Pancreas (tissue), 10 donors: ENCODE results near the gene LCORL. TPM values are rescaled to one million over a fixed set of nuclear protein-coding genes. Genes with fewer than 3 reads are reported as not detected.

ENCODE experiments used
- ATAC-seq, 4 donors: fragments of 200-7000 bp; cut with Tn5 transposase; one replicate each; pipeline versions ENCODE4 v1.8.0 to v1.9.1; 2020; ENCODE audit warnings: mild to moderate bottlenecking in 4 of 4, moderate library complexity in 4 of 4
- DNase-seq, 6 donors: peaks; one replicate each; pipeline ENCODE4 v3.0.0-alpha.2; 2020
- FAIRE-seq: peaks from 2 replicates; lab custom pipeline; 2012; peaks lifted over from hg19 to GRCh38; lab: Jason Lieb, UNC
- H3K27ac ChIP-seq, 4 donors: fragments of 200-600 bp; sonication (generic); 1 replicate in 3 of 4; 2 replicates in 1 of 4; pipeline versions ENCODE4 v1.5.0 to v1.8.0; 2020
- H3K27me3 ChIP-seq, 4 donors: fragments of 200-600 bp; one replicate each; pipeline ENCODE4 v1.8.0; 2021
- H3K36me3 ChIP-seq, 3 donors: fragments of 200-600 bp; sonication (generic) in 1 of 3; one replicate each; pipeline versions ENCODE4 v1.5.0 to v1.8.0; 2020 to 2021
- H3K4me1 ChIP-seq, 3 donors: fragments of 200-600 bp; one replicate each; pipeline ENCODE4 v1.8.0; 2021
- H3K4me3 ChIP-seq, 4 donors: fragments of 200-600 bp; sonication (generic) in 2 of 4; one replicate each; pipeline versions ENCODE4 v1.5.0 to v1.8.0; 2020 to 2021
- H3K9me3 ChIP-seq, 4 donors: fragments of 200-600 bp; one replicate each; pipeline ENCODE4 v1.8.0; 2021
- CTCF ChIP-seq, 4 donors: fragments of 200-600 bp; sonication (generic) in 3 of 4; IDR thresholded peaks; one replicate each; pipeline versions ENCODE4 v1.5.0 to v1.8.0; 2021; ENCODE audit warnings: antibody characterized with exemption in 4 of 4
- WGBS, 2 donors: extraction: QIAGEN DNeasy Blood & Tissue Kit; methylation state at CpG; one replicate each; pipeline ENCODE4 v1.1.7; 2013; 5-methylcytosine and 5-hydroxymethylcytosine counted together
- intact Hi-C, 3 donors: fragments of 100-400 bp; cut with DNase I; formaldehyde crosslinking; loops; one replicate each; pipeline versions ENCODE4 v1.11.1 to v1.14.2; 2022
- polyA plus RNA-seq, 2 donors: library from polyadenylated mRNA; stranded (reverse); fragments of 200-250 nt; gene quantifications; one replicate each; pipeline ENCODE4 v1.2.3, GENCODE V29; 2013
- total RNA-seq, 6 donors: library from RNA; stranded (reverse); fragmentation: NEBNext Ultra II Directional in 4 of 6; extraction: Animal tissue kit (Norgen Biotek cat#: 25700) in 4 of 6; gene quantifications; one replicate each; pipeline versions ENCODE4 v1.2.1 to v1.2.4, GENCODE V29; 2021 to 2023
- donor health status: healthy with polysubstance abuse.
- donor health status: DM: no; HTN: no; CAD: no; lungs with moderate emphysema.
- donor health status: DM: no; HTN: no; CAD: no.
- donor health status: control.
- donor health status: control.
- donor health status: Bipolar disorder and iron deficiency.
- donor health status: DM: yes; HTN: yes; CAD: no.
- donor health status: DM: no; HTN: no; CAD: no.
- donor health status: DM: no; HTN: no; CAD: no.
- donor health status: DM: yes; HTN: yes; CAD: no.

The LCORL gene
- total and polyA plus RNA-seq, 8 donors, result 1.7 to 11.8 (median 5.3) TPM

GRCh38 chr4:17933126-17933525 is 88.4 kb downstream of the LCORL start:
- intact Hi-C loops, result no loop called here
- no peak overlapping the region for H3K4me3 ChIP-seq
- TF ChIP-seq CTCF (IDR thresholded peaks at IDR 0.05), result no peak
- H3K9me3 ChIP-seq, result peaks cover 0 to 2% (median 0%) of the 10 kb centered on the region in 4 donors
- no peaks in the 10 kb centered on the region for H3K27me3 ChIP-seq
- no peaks in the 10 kb centered on the region for H3K36me3 ChIP-seq
- ATAC-seq (no peak), DNase-seq (no peak), FAIRE-seq (peak; percentile 13)
- H3K4me1 ChIP-seq, result no peaks in the 10 kb centered on the region
- H3K27ac ChIP-seq, result no peak overlapping the region

- intact Hi-C loops, result no loop called here
- ATAC-seq (no peak), FAIRE-seq (no peak), DNase-seq (no peak)
- Histone ChIP-seq H3K36me3 (no peaks in the 10 kb centered on the region), H3K4me3 (no peak overlapping the region), H3K27me3 (no peaks in the 10 kb centered on the region), H3K27ac (no peak overlapping the region), H3K9me3 (peaks cover 0 to 2% (median 0%) of the 10 kb centered on the region in 4 donors), H3K4me1 (no peaks in the 10 kb centered on the region)
- WGBS, 2 donors, result 65 to 67% methylated on average over 3 of the region's 3 CpGs
- no peak for TF ChIP-seq CTCF (IDR thresholded peaks at IDR 0.05)
Measured at GRCh38 chr4:17932041-17932440, 89.5 kb downstream of the LCORL start.

GRCh38 chr4:17930256-17930655 is 91.3 kb downstream of the LCORL start:
- no peak overlapping the region for H3K27ac ChIP-seq
- H3K9me3 ChIP-seq, result peaks cover 0 to 2% (median 0%) of the 10 kb centered on the region in 4 donors
- ATAC-seq (no peak), DNase-seq (no peak), FAIRE-seq (no peak)
- H3K36me3 ChIP-seq, result no peaks in the 10 kb centered on the region
- no peak for TF ChIP-seq CTCF (IDR thresholded peaks at IDR 0.05)
- no peak overlapping the region for H3K4me3 ChIP-seq
- H3K27me3 ChIP-seq, result no peaks in the 10 kb centered on the region
- WGBS, 2 donors, result 94 to 97% methylated on average over 3 of the region's 3 CpGs
- intact Hi-C loops, result no loop called here
- H3K4me1 ChIP-seq, result no peaks in the 10 kb centered on the region

DNA sequence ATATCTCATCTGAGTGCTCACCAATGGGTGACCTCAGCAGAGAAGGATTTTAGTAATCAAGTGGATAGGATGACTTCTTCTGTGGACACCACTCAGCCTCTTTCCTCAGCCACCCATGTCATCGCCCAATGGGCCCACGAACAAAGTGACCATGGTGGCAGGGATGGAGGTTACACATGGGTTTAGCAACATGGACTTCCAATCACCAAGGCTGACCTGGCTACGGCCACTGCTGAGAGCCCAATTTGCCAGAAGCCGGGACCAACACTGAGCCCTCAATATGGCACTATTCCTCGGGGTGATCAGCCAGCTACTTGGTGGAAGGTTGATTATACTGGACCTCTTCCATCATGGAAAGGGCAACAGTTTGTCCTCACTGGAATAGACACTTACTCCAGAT is 97.4 kb downstream of the LCORL start:
- intact Hi-C loops, result no loop called here
- Histone ChIP-seq H3K27me3 (no peaks in the 10 kb centered on the region), H3K9me3 (peaks cover 0 to 2% (median 0%) of the 10 kb centered on the region in 4 donors), H3K27ac (no peak overlapping the region), H3K36me3 (no peaks in the 10 kb centered on the region), H3K4me1 (no peaks in the 10 kb centered on the region), H3K4me3 (no peak overlapping the region)
- no peak for DNase-seq
- no peak for TF ChIP-seq CTCF (IDR thresholded peaks at IDR 0.05)
- FAIRE-seq, result no peak
- 100% methylated on average over 5 of the region's 5 CpGs for WGBS, 2 donors
- no peak for ATAC-seq

GRCh38 chr4:17921451-17921850 is 100.1 kb downstream of the LCORL start:
- no peak for TF ChIP-seq CTCF (IDR thresholded peaks at IDR 0.05)
- WGBS, 2 donors, result 94 to 98% methylated on average over 1 of the region's 1 CpG
- Histone ChIP-seq H3K4me1 (no peaks in the 10 kb centered on the region), H3K27ac (no peak overlapping the region), H3K4me3 (no peak overlapping the region), H3K27me3 (no peaks in the 10 kb centered on the region), H3K9me3 (no peaks in the 10 kb centered on the region), H3K36me3 (no peaks in the 10 kb centered on the region)
- ATAC-seq, result no peak
- FAIRE-seq, result no peak
- intact Hi-C loops, result no loop called here
- DNase-seq, result no peak
